HEK293T (cell line): ENCODE measurements around the gene KIF5C.

ENCODE experiments used
- CTCF ChIA-PET: fragments of 350-600 bp; formaldehyde crosslinking; extraction: SDS; loops from one replicate; lab custom pipeline; 2021; ENCODE audit warnings: antibody characterized with exemption, inconsistent platforms; lab: Yijun Ruan, JAX
- POLR2A ChIA-PET: fragments of 350-600 bp; formaldehyde crosslinking; extraction: SDS; loops from one replicate; lab custom pipeline; 2020; ENCODE audit warnings: antibody characterized with exemption, inconsistent platforms; lab: Yijun Ruan, JAX
- DNase-seq: peaks from one replicate; pipeline ENCODE4 v3.0.0; 2012; ENCODE audit warnings: mixed read lengths; ENCODE audit errors: extremely low spot score
- ARNT ChIP-seq: fragments of 450-650 bp; IDR thresholded peaks from 2 replicates; pipeline ENCODE4 v1.6.1; 2017; ENCODE audit warnings: mild to moderate bottlenecking
- BHLHE40 ChIP-seq: fragments of 450-650 bp; IDR thresholded peaks from 2 replicates; pipeline ENCODE4 v1.6.1; 2016; ENCODE audit warnings: mild to moderate bottlenecking, moderate library complexity, borderline replicate concordance
- ELF4 ChIP-seq: fragments of 450-650 bp; IDR thresholded peaks from 2 replicates; pipeline ENCODE4 v1.6.1; 2017; ENCODE audit warnings: antibody characterized with exemption
- FOXA1 ChIP-seq: fragments of 450-650 bp; IDR thresholded peaks from 2 replicates; pipeline ENCODE4 v1.6.1; 2016; ENCODE audit warnings: mild to moderate bottlenecking
- FOXK2 ChIP-seq: fragments of 450-650 bp; IDR thresholded peaks from 2 replicates; pipeline ENCODE4 v1.6.1; 2016; ENCODE audit warnings: mild to moderate bottlenecking
- FOXM1 ChIP-seq: fragments of 450-650 bp; IDR thresholded peaks from 2 replicates; pipeline ENCODE4 v1.6.1; 2017; ENCODE audit warnings: mild to moderate bottlenecking, borderline replicate concordance
- HDGF ChIP-seq: fragments of 450-650 bp; IDR thresholded peaks from 2 replicates; pipeline ENCODE4 v1.6.1; 2017; ENCODE audit warnings: antibody characterized with exemption, borderline replicate concordance
- L3MBTL2 ChIP-seq: fragments of 450-650 bp; conservative IDR thresholded peaks from 2 replicates; pipeline ENCODE4 v1.6.1; 2016; ENCODE audit warnings: mild to moderate bottlenecking
- LEF1 ChIP-seq: fragments of 450-650 bp; IDR thresholded peaks from 2 replicates; pipeline ENCODE4 v1.6.1; 2017; ENCODE audit warnings: mild to moderate bottlenecking, borderline replicate concordance
- NFRKB ChIP-seq: fragments of 450-650 bp; IDR thresholded peaks from 2 replicates; pipeline ENCODE4 v1.6.1; 2016; ENCODE audit warnings: mild to moderate bottlenecking, moderate library complexity
- PKNOX1 ChIP-seq: fragments of 450-650 bp; IDR thresholded peaks from 2 replicates; pipeline ENCODE4 v1.6.1; 2016
- SP1 ChIP-seq: fragments of 450-650 bp; IDR thresholded peaks from 2 replicates; pipeline ENCODE4 v1.6.1; 2017
- SUZ12 ChIP-seq: fragments of 450-650 bp; IDR thresholded peaks from 2 replicates; pipeline ENCODE4 v1.6.1; 2016; ENCODE audit warnings: mild to moderate bottlenecking
- TARDBP ChIP-seq: fragments of 450-650 bp; IDR thresholded peaks from 2 replicates; pipeline ENCODE4 v1.6.1; 2016
- ZNF384 ChIP-seq: fragments of 450-650 bp; IDR thresholded peaks from 2 replicates; pipeline ENCODE4 v1.6.1; 2016

Gene KIF5C

DNA sequence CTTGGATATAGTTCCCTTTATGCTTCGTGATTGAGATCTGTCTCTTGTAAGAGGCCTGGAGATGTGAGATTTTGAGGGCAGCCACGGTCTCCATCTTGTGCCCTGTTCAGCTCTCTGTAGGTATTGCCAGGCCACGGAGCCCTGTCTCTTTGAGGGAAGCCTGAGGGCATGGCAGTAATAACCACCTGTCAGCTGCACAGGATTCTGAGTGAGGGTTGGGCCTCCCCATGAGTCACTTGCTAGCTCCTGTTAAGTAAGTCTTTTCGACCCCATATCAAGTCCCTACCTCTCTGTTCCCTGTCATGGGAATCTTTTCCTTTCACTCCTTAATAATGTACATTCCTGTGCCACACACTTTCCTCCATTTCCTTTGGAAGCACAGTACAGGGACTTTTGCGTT, 183.9 kb downstream of the KIF5C start:
- DNase-seq: no peak
- TF ChIP-seq SP1 (no peak), ARNT (no peak), FOXA1 (no peak), LEF1 (no peak), FOXK2 (no peak), FOXM1 (no peak), PKNOX1 (no peak), ELF4 (no peak), HDGF (no peak), L3MBTL2 (no peak), BHLHE40 (no peak), NFRKB (no peak), ZNF384 (no peak)
- CTCF ChIA-PET: no interaction called here
- POLR2A ChIA-PET: no interaction called here

DNA sequence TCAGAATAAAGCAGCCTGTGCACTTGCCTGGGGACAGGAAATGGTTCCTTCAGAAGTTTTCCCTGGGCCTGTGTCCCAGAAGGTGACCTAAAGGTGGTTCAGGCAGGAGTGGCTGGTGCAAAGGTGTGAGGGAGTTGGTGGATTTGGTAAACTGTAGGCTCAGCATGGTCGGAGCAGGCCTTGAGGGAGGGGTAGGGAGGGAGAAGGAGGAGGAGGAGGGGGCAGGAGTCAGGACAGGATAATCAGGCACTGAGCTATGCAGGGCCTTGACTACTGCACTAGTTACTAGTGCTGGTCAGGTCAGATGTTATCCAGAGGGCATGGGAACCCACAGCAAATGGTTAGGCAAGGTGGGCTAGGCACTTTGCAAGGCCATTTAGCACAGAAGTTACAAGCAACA, 184.8 kb downstream of the KIF5C start:
- DNase-seq: no peak
- ChIA-PET CTCF (no interaction called here), POLR2A (no interaction called here)
- no peak for TF ChIP-seq FOXK2
- TF ChIP-seq TARDBP: no peak
- TF ChIP-seq FOXM1: no peak
- no peak for TF ChIP-seq ZNF384
- no peak for TF ChIP-seq NFRKB
- TF ChIP-seq L3MBTL2: no peak
- no peak for TF ChIP-seq ELF4

- CTCF ChIA-PET: no interaction called here
- no peak for TF ChIP-seq L3MBTL2
- TF ChIP-seq LEF1: no peak
- no peak for TF ChIP-seq FOXM1
- TF ChIP-seq SP1: no peak
- TF ChIP-seq SUZ12: no peak
- no peak for TF ChIP-seq ARNT
- TF ChIP-seq FOXK2: no peak
- TF ChIP-seq FOXA1: no peak
- DNase-seq: no peak
- POLR2A ChIA-PET: interaction anchor here (0.6 kb wide), 1 partner anchor 562 kb away, joined by 3 read pairs; no protein-coding TSS in a partner anchor
These were observed 186.2 kb downstream of the KIF5C start for GRCh38 chr2:149061133-149061745.

- TF ChIP-seq BHLHE40 (no peak), TARDBP (no peak), LEF1 (no peak), ARNT (no peak), FOXA1 (no peak), PKNOX1 (no peak), FOXM1 (no peak), HDGF (no peak), NFRKB (no peak), ZNF384 (no peak), FOXK2 (no peak), ELF4 (no peak), SUZ12 (no peak), SP1 (no peak), L3MBTL2 (no peak)
- ChIA-PET CTCF (no interaction called here), POLR2A (no interaction called here)
- DNase-seq: no peak
These were observed 187.5 kb downstream of the KIF5C start for GRCh38 chr2:149062531-149062930.

- CTCF ChIA-PET: interaction anchor here (0.7 kb wide), 1 partner anchor 46 kb away, joined by 3 read pairs; no protein-coding TSS in a partner anchor
- POLR2A ChIA-PET: no interaction called here
- DNase-seq: no peak
- TF ChIP-seq LEF1 (no peak), FOXM1 (no peak), PKNOX1 (no peak), ZNF384 (no peak), TARDBP (no peak), FOXK2 (no peak), SP1 (no peak)
These were observed 188.2 kb downstream of the KIF5C start for GRCh38 chr2:149063177-149063576.

DNA sequence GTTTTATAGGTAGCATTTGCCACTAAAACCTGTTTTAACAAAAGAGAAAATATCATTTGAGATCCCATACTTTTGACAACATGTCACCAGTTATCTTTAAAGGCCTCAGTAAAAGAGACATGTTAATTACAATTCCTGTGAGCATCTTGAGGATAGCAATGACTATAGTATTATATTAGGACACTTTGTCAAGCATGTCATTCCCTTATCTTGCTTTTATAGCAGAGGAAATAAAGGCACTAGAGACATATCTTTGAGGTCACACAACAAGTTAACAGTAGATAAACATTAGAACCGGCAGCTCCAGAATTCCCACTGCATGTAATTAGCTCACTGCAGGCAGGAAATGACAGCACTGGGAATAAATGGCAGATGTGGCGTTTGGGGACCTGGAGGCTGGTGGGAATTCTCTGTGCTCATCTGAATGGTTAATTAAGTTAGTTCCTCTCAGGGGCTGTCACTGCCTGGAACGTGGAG, 189.4 kb downstream of the KIF5C start:
- DNase-seq: no peak
- ChIA-PET CTCF (no interaction called here), POLR2A (no interaction called here)
- TF ChIP-seq PKNOX1 (peak; percentile 11; the same call in 1 of the 2 replicates), FOXK2 (no peak)
